ENCODE data around the gene ETFA.

Gene ETFA

DNA sequence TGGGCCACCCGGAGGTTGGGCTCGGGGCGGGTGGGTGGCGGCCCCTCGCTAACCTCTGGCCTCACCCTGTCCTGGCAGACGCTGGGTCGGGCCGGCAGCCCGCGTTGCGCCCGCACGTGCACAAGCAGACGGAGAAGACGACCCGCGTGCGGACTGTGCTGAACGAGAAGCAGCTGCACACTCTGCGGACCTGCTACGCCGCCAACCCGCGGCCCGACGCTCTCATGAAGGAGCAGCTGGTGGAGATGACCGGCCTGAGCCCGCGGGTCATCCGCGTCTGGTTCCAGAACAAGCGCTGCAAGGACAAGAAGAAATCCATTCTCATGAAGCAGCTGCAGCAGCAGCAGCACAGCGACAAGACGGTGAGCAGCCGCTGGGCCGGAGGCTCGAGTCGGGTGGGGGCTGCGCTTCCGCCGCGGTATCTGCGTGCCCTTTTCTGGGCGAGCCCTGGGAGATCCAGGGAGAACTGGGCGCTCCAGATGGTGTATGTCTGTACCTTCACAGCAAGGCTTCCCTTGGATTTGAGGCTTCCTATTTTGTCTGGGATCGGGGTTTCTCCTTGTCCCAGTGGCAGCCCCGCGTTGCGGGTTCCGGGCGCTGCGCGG lies 29.0 kb upstream of the ETFA start:
- no peak for DNase-seq

DNA sequence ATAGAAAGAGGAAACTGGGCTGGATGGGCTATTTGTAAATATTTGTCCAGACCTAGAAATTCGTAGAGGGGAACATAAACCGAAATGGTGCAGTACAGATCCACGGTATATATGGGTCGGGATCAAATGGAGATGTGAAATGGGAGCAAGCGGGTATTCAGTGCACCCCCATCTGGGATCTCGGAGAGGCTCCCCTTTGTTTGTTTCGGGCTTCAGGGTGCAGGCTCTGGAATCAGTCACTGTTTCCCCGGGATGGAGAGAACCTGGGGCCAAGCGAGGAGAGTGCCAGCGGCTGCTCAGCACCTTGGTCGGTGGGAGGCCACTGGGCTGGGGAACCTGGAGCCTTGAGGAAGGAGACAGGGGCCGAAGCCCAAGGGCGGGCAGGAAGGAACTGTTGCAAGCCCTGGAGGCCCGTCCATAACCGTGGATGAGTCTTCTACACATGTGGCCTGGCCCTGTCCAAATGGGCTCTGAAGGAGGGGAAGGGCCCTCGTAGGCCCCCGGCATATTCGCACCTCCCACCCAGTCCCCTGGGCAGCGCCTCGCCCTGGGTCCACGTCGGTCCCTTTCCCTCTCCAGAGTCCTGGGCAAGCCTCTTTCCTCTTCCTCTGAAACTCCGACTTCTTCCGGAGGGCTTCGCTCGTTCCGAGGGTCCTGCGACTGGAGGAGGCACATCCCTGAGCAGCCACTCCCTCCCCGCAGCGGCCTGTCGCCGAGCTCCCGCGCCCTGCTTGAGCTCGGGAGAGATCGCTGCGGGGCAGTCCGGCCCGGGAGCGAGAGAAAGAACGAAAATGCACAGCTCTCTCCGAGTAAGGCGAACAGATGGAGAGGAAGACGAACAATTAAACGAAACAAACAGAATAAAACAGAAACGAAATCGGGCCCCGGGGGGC lies 28.3 kb upstream of the ETFA start:
- no peak for DNase-seq

GRCh38 chr15:76338486-76339304 lies 27.4 kb upstream of the ETFA start:
- DNase-seq = no peak

- DNase-seq = no peak
Measured at GRCh38 chr15:76337696-76338485, 26.6 kb upstream of the ETFA start.

DNA sequence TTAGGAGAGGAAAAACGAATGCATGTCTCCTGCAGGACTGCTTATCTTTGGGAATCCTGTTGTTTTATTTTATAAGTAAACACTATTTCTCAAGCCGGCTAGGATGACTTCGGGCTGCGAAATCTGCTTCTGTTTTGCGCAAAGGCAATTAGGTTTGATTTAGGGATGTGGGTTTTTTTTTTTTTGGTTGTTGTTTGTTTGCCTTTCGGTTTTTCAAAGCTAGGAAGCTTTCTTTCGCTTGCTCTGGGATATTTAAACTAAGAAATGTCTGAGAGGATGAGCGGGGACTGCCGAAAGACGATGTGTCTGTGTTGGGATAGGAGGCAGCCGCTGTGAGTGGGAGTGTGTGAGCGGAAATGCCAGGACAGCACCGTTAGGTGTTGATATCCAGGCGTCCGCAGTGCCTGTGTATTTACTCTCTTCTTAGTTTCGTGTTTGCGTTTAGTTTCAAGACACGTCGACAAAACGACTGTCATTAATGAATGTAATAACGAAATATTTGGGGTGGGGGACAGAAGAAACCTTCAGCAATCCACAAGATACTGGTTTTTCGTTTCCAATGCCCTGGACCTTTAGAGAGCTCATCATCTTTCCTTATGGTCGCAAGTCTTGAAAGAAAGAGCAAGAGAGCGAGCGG lies 25.9 kb upstream of the ETFA start:
- DNase-seq = no peak

DNA sequence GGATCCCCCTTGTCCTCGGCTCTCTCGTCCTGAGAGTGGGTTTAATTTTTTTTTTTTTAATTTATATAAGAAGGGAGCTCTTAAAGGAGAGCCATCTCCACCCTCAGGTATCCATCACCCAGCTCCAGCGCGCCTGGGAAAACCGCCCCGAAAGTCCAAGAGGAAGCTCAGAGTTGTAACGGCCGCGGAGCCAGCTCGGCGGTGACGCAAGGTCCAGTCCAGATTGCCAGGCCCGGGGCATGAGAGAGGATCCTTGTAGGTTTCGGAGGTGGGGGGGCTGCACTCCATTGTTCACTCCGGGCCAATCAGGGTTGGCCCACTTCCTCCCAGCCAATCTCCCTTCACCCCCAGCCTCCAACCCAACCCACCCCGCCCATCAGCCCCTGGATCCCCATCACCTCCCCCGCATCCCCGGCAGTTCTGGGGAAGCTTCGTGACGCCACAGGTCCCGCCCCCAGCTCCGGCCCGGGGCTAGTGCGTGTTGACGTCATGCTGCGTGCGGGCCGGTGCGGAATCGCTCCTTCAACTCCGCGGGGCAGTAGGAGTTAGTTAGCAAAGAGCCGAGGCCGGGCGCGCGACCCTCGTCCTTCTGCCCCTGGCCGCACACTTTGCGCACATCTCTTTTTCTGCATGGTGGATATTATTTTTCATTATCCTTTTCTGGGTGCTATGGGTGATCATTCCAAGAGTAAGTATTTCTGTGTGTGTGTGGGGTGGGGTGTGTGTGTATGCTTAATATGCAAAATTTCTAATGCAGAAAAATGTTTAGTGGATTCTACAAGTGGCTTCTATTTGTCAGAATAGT lies 25.2 kb upstream of the ETFA start, which contains the start of gene ISL2:
ISL2 (plus strand) TSS at position 520 of the 805 bp plus-strand sequence; CDS start at position 631, 111 bp downstream.
- DNase-seq = no peak

- DNase-seq = no peak
Measured at GRCh38 chr15:76335307-76336253, 24.3 kb upstream of the ETFA start.

DNA sequence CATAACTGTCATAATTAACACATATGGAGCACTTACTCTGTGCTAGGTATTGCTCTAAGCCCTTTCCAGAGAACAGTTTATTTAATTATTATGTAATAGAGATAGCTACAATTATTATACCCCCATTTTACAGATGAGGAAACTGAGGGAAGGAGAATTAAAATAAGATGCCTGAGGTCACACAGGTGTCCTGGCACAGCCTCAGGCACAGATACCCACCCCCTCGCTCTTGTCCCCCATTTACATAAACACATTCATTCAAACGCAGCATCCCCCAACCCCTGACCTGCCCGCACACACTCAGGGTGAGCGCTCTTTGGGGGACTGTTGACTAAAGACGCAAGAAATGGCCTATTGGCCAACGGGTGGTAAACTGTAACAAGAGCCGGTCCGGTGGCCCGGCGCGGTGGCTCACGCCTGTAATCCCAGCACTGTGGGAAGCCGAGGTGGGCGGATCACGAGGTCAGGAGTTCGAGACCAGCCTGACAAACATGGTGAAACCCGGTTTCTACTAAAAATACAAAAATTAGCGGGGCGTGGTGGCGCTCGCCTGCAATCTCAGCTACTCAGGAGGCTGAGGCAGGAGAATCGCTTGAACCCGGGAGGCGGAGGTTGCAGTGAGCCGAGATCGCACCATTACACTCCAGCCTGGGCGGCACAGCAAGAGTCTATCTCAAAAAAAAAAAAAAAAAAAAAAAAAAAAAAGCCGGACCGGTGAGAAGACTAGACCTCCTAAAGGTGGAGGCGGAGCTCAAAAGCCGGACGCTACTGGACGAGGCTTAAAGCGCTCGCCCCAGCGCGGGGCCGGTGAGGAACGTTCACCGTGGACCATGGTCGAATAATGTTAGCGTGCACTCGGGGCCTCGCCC lies 23.4 kb upstream of the ETFA start:
- DNase-seq = no peak

- DNase-seq = no peak
Measured at GRCh38 chr15:76333720-76334437, 22.6 kb upstream of the ETFA start.

GRCh38 chr15:76333309-76333708 lies 22.0 kb upstream of the ETFA start:
- no peak for DNase-seq

- DNase-seq = no peak
Measured at GRCh38 chr15:76332796-76333195, 21.5 kb upstream of the ETFA start.

DNA sequence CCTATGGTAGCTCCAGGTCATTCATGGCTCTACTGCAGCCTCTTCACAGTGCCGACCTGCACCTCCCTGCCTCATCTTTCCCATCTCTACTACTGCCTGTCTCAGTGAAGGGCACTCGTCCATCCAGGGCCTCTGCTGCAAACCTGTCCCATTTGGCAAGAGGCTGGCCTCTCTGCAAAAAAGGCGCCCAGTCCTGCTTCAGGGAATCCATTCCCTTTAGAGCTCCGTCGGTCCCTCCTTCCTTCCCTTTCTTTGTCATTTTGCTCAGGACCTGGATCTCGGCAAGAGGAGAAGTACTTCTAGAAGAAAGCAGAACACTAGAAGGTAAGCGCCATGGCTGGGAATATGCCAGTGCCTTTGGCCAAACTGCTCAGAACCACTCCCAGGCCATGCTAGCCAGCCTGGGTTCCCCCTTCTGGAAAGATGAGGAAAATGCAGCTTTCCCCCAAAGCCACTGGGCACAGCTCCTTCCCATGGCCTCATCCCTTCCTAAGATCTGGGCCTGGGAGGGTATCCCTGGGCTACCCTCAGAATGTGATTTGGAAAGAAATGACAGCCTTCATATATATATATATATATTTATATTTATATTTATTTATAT lies 18.9 kb upstream of the ETFA start:
- DNase-seq = no peak

DNA sequence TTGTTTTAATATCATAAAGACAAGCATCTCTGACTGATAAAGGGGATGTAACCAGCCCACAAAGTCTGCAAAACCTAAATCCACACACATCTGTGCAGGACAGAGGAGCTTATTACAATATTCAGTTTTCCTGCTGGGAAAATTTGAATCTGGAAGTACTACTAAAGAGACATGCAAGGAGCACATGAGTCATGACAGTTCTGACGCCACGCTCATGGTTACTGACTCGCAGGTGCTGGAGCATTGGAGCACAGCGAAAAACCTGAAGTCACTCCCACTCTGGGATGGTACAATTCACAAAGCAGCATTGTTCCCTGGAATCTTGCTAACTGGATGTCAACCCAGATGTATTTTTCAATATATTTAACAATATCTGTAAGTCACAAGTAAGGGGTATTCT lies 17.7 kb upstream of the ETFA start:
- no peak for DNase-seq

DNA sequence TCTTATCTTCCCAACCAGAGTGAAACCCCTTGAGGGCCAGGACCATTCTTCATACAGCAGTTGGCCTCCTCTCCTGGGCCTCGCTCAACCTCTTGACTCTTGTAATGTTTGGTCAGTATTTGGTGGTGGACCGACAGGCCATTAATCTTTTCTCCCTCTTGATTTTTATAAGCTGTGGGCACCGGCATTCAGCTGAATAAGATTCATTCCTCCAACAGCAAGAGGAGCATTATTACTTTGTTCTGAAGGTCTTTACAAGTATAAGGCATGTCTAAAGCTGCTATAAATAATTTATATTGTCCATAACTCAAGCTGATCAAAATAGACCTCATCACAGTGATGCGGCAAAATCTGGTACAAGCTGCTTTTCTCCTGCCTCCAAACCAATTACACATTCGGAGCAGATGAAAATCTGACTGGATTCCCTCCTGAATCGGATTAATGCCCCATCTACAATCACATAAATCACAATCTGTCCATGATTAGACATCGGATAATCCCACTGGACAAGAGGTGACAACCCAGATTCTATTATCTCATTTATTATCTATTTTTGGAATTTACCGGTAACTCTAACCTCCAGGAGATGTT lies 16.9 kb upstream of the ETFA start:
- DNase-seq = no peak

GRCh38 chr15:76327191-76328105 lies 16.2 kb upstream of the ETFA start:
- DNase-seq = no peak

DNA sequence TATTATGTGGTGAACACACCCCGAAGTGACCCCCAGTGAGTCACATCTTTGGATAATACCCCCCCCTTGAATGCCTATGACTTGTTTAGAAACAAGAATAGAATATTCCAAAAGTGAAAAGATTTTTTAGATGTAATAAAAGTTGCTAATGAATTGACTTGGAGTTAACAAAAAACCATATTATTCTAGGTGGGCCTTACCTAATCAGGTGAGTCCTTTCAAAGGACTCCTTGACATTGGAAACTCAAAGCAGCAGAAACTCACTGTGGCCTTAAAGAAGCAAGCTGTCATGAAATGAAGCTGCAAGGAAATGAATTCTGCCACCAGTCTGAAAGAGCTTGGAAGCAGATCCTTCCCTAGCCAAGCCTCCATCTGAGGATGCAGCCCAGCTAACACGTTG lies 14.4 kb upstream of the ETFA start:
- DNase-seq = no peak
